Fibroblast of lung (primary cell): ENCODE measurements around the gene SH3RF1.

Source experiments
- EZH2 ChIP-seq: IDR thresholded peaks from 2 replicates; pipeline ENCODE4 v1.5.1; 2012; ENCODE audit warnings: low read length, control low read depth, mild to moderate bottlenecking; ENCODE audit errors: missing control alignments
- TF ChIP-seq, protein P1 (sequence below), 2 donors: IDR thresholded peaks in 1 of 2; conservative IDR thresholded peaks in 1 of 2; 1 replicate in 1 of 2; 2 replicates in 1 of 2; pipeline ENCODE4 v1.5.1; 2011 to 2012; ENCODE audit warnings: low read length in 2 of 2, control low read depth in 1 of 2, inconsistent platforms in 1 of 2, low read depth in 1 of 2, mild to moderate bottlenecking in 1 of 2

DNA sequence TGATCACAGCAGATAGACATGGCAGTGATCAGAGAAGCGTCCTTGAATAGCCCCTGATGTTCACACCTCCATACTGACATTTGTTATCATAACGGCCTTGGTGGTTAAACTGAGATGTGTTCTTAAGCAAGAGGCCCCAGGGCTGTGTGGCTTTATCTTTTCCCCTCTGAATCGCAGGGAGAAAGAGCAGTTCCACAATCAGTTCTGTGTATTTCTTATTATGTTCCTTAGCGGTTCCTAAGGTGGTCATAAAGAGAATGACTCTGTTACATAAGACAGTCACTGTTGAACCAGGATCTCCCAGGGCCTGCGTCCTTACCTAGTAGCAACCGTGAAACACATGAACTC, 207.9 kb downstream of the SH3RF1 start:
- TF ChIP-seq, protein P1, sequence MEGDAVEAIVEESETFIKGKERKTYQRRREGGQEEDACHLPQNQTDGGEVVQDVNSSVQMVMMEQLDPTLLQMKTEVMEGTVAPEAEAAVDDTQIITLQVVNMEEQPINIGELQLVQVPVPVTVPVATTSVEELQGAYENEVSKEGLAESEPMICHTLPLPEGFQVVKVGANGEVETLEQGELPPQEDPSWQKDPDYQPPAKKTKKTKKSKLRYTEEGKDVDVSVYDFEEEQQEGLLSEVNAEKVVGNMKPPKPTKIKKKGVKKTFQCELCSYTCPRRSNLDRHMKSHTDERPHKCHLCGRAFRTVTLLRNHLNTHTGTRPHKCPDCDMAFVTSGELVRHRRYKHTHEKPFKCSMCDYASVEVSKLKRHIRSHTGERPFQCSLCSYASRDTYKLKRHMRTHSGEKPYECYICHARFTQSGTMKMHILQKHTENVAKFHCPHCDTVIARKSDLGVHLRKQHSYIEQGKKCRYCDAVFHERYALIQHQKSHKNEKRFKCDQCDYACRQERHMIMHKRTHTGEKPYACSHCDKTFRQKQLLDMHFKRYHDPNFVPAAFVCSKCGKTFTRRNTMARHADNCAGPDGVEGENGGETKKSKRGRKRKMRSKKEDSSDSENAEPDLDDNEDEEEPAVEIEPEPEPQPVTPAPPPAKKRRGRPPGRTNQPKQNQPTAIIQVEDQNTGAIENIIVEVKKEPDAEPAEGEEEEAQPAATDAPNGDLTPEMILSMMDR (conservative IDR thresholded peaks at IDR 0.05 in 1 of 2, IDR thresholded peaks at IDR 0.05 in 1 of 2; ENCODE audit: low read depth in 1 of 2, low read length in 2 of 2), result no peak
- no peak for TF ChIP-seq EZH2
